GM06990 (cell line): ENCODE results near the gene ZNF653.
"Not testable (repeated sequence)": the region's sequence is repeated elsewhere in the genome, so short reads cannot be mapped to it uniquely, and the experiment has no call there.

ENCODE experiments used
- DNase-seq: peaks from one replicate; pipeline ENCODE4 v3.0.0-alpha.2; 2011; ENCODE audit not compliant: insufficient read length; ENCODE audit errors: extremely low read depth
- H3K27me3 ChIP-seq: replicated peaks from 2 replicates; pipeline ENCODE4 v1.6.0; 2011; ENCODE audit warnings: low read length; ENCODE audit not compliant: control insufficient read depth, insufficient read depth
- H3K36me3 ChIP-seq: 2 replicates; pipeline ENCODE4 v1.5.1; 2011; ENCODE audit warnings: low read length; ENCODE audit not compliant: control insufficient read depth, insufficient read depth
- H3K4me3 ChIP-seq: replicated peaks from 2 replicates; pipeline ENCODE4 v1.5.1; 2011; ENCODE audit warnings: low read depth, mild to moderate bottlenecking, control low read depth, low read length
- TF ChIP-seq, protein P1 (sequence below): IDR thresholded peaks from 2 replicates; pipeline ENCODE4 v1.5.1; 2011; ENCODE audit warnings: low read length, control low read depth, mild to moderate bottlenecking, inconsistent platforms; ENCODE audit not compliant: insufficient read depth, poor library complexity, severe bottlenecking

The ZNF653 gene

DNA sequence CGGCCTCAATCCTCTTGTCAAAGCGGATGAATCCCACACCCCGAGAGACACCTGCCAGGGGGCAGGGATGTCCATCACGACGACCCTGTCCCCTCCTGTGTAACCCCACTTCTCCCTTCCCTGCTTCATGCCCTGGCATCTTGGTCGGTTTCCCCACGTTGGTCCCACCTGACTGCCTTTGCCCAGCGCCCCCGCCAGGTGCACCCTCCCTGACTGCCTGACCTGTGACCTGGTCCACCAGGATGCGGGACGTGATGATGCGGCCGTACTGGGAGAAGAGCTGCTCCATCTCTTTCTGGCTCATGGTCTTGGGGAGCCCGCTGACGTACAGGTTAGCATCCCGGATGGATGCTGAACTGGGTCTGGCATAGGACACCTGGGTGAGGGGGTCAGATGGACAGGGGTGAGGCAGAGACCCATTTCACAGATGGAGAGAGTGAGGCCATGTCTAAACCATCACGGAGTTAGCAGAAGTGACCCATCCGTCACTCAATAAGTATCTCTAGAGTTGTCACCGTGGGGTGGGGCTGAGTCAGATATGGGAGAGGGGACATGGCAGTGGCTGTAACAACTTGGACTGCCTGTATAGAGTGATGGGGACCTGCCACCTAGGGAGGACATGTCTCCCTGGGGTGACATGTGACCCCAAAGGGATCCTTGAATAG is 47.3 kb downstream of the ZNF653 start:
- no peaks in the 10 kb centered on the region for H3K27me3 ChIP-seq
- no peak overlapping the region for H3K4me3 ChIP-seq
- TF ChIP-seq, protein P1, sequence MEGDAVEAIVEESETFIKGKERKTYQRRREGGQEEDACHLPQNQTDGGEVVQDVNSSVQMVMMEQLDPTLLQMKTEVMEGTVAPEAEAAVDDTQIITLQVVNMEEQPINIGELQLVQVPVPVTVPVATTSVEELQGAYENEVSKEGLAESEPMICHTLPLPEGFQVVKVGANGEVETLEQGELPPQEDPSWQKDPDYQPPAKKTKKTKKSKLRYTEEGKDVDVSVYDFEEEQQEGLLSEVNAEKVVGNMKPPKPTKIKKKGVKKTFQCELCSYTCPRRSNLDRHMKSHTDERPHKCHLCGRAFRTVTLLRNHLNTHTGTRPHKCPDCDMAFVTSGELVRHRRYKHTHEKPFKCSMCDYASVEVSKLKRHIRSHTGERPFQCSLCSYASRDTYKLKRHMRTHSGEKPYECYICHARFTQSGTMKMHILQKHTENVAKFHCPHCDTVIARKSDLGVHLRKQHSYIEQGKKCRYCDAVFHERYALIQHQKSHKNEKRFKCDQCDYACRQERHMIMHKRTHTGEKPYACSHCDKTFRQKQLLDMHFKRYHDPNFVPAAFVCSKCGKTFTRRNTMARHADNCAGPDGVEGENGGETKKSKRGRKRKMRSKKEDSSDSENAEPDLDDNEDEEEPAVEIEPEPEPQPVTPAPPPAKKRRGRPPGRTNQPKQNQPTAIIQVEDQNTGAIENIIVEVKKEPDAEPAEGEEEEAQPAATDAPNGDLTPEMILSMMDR = no peak
- no peak for DNase-seq
- H3K36me3 ChIP-seq = no peaks in the 10 kb centered on the region; the same call in 1 of the 2 replicates

DNA sequence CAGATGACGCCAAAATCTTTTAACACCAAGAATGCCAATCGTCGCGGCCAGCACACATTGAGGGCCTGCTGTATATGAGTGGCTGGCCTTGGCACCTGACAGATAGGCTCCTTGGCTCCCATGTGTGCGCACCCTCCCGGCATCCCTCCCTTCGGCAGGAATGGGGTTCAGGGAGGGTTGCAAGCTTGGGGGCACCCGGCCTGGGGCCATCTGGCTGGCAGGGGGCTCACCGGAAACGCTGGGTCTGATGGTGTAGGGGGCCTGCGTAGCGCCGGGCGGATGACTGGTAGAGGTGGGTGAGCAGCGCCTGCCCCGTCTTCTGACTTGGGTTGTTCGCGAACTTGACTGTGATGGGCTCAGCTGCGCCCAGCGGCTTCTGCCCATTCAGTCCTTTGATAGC is 47.8 kb downstream of the ZNF653 start:
- DNase-seq = no peak
- Histone ChIP-seq H3K27me3 (no peaks in the 10 kb centered on the region), H3K4me3 (no peak overlapping the region), H3K36me3 (no peaks in the 10 kb centered on the region; the same call in 1 of the 2 replicates)
- TF ChIP-seq, protein P1 = no peak

DNA sequence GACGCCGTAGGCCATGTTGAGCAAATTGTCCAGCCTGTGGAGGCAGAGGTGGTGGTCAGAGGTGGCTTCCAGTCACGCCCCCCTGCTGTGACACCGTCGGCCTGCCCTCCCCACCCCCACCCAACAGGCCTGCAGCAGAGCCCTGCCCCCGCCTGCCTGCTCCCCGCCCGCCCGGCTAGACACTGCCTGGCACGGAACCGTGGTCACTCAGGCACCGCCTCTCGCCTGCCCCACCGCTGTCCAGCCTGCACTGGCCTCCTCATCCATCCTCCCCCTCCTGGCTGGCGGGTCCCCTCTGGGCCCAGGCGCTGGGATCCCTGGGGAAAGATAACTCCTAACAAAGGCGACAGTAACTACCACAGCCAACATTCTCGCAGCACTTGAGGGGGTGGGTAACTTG is 48.5 kb downstream of the ZNF653 start:
- Histone ChIP-seq H3K36me3 (no peaks in the 10 kb centered on the region; the same call in 1 of the 2 replicates), H3K27me3 (no peaks in the 10 kb centered on the region), H3K4me3 (no peak overlapping the region)
- no peak for DNase-seq
- TF ChIP-seq, protein P1 = no peak

DNA sequence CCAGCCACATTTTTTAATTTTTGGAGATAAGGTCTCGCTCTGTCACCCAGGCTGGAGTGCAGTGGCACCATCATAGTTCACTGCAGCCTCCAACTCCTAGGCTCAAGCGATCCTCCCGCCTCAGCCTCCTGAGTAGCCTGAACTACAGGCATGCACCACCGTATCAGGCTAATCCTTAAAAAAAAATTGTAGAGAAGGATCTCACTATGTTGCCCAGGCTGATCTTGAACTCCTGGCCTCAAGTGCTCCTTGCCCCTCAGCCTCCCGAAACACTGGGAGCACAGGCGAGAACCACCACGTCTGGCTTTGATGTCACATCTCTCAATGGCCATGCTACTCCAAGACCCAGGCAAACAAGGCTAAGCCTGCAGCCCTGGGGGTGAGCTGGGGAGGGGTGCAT is 49.0 kb downstream of the ZNF653 start:
- Histone ChIP-seq H3K27me3 (no peaks in the 10 kb centered on the region), H3K4me3 (no peak overlapping the region), H3K36me3 (no peaks in the 10 kb centered on the region; the same call in 1 of the 2 replicates)
- TF ChIP-seq, protein P1 = no peak
- no peak for DNase-seq

DNA sequence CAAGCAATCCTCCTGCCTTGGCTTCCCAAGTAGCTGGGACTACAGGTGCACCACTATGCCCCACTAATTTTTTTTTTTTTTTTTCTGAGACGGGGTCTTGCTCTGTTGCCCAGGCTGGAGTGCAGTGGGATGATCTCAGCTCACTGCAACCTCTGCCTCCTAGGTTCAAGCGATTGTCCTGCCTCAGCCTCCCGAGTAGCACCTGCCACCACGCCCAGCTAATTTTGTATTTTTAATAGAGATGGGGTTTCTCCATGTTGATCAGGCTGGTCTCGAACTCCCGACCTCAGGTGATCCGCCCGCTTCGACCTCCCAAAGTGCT is 50.4 kb downstream of the ZNF653 start:
- not testable (repeated sequence) for H3K27me3 ChIP-seq, H3K4me3 ChIP-seq, H3K36me3 ChIP-seq, DNase-seq

DNA sequence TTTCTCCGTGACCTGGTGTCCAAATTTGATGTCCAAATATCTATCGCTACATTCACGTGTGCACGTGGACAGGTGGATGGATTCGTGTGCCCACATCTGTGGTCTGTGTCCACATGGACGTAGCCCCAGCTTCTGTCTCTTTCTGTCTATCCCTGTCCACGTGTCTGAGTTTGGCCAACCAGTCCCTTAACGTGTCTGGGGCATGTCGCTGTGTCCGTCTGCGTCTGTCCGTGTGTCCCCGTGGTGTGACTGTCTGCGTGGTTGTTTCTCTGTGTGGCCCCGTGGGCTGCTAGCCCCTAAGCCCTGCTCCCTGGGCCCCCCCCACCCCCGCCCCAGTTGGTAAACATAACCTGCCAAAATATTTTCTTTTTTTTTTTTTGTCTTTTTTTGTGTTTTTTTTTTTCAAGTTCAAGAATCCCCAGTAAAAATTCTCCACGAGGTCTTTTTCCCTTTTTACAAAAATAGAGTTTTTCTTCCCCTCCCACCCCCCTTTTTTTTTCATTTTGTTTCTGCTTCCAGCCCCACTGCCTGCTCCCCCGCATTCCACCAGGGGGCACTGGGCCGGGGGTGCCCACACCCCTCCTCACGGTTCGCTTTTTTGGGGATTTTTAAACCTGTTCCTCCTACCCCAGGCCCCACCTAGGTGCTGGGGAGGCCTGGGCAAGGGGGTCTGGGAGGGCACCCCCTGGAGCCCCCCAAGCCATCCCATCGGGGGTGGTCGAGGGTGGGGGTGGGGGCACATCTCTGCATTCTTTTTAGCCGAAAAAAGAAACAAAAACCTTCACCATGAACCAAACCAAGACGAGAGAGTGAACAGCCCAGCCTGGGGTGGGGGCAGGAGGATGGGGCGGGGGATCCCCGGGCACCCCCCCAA is 51.9 kb downstream of the ZNF653 start:
- Histone ChIP-seq H3K36me3 (peaks cover 7% of the 10 kb centered on the region), H3K27me3 (no peaks in the 10 kb centered on the region), H3K4me3 (peak overlapping the region; percentile 68)
- DNase-seq = no peak
- TF ChIP-seq, protein P1 = peak; percentile 93
